Activated T-cell treated with anti-CD3 and anti-CD28 coated beads, Interleukin-2, amount 50 U/mL, for 24 hours (primary cell): ENCODE data around the gene LPA.
"Not testable (repeated sequence)": the region's sequence is repeated elsewhere in the genome, so short reads cannot be mapped to it uniquely, and the experiment has no call there.

Source experiments
- DNase-seq: peaks from one replicate; pipeline ENCODE4 v3.0.0-alpha.2; 2020
- H3K27ac Mint-ChIP-seq: 2 replicates; pipeline ENCODE4 v1.8.0; 2020; ENCODE audit warnings: mild to moderate bottlenecking, mixed read lengths
- H3K27me3 Mint-ChIP-seq: 2 replicates; pipeline ENCODE4 v1.8.0; 2020; ENCODE audit warnings: mixed read lengths
- H3K36me3 Mint-ChIP-seq: 2 replicates; pipeline ENCODE4 v1.8.0; 2020; ENCODE audit warnings: low read depth, mixed read lengths
- H3K4me1 Mint-ChIP-seq: 2 replicates; pipeline ENCODE4 v1.8.0; 2020; ENCODE audit warnings: low read depth, mixed read lengths
- H3K4me3 Mint-ChIP-seq: 2 replicates; pipeline ENCODE4 v1.8.0; 2020; ENCODE audit warnings: mild to moderate bottlenecking, moderate library complexity, mixed read lengths
- H3K9me3 Mint-ChIP-seq: 2 replicates; pipeline ENCODE4 v1.8.0; 2020; ENCODE audit warnings: mixed read lengths

LPA gene, protein sequence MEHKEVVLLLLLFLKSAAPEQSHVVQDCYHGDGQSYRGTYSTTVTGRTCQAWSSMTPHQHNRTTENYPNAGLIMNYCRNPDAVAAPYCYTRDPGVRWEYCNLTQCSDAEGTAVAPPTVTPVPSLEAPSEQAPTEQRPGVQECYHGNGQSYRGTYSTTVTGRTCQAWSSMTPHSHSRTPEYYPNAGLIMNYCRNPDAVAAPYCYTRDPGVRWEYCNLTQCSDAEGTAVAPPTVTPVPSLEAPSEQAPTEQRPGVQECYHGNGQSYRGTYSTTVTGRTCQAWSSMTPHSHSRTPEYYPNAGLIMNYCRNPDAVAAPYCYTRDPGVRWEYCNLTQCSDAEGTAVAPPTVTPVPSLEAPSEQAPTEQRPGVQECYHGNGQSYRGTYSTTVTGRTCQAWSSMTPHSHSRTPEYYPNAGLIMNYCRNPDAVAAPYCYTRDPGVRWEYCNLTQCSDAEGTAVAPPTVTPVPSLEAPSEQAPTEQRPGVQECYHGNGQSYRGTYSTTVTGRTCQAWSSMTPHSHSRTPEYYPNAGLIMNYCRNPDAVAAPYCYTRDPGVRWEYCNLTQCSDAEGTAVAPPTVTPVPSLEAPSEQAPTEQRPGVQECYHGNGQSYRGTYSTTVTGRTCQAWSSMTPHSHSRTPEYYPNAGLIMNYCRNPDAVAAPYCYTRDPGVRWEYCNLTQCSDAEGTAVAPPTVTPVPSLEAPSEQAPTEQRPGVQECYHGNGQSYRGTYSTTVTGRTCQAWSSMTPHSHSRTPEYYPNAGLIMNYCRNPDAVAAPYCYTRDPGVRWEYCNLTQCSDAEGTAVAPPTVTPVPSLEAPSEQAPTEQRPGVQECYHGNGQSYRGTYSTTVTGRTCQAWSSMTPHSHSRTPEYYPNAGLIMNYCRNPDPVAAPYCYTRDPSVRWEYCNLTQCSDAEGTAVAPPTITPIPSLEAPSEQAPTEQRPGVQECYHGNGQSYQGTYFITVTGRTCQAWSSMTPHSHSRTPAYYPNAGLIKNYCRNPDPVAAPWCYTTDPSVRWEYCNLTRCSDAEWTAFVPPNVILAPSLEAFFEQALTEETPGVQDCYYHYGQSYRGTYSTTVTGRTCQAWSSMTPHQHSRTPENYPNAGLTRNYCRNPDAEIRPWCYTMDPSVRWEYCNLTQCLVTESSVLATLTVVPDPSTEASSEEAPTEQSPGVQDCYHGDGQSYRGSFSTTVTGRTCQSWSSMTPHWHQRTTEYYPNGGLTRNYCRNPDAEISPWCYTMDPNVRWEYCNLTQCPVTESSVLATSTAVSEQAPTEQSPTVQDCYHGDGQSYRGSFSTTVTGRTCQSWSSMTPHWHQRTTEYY (N-terminal part only)

DNA sequence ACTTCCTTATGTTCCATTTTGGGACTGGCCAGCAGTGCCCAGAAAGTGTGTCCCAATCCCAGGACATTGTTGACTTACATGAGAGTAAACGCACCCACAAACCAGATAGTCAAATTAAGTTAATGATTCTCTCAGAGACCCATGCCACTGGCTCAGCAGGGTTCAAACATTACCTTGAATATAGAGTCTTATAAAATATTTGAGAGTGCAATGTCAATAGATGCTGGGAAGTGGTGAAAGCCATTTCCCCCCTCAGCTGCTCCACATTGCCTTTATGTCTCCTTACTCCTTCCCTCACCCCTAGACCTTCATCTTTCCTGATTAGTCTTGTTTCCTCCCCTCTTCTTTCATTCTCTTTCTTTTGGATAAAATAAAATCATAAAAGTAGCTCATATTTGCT, at the start of gene LPA:
Gene LPA (minus strand): TSS at position 78 of the 400 bp plus-strand sequence. CDS start 61 bp downstream, at position 17.
- not testable (repeated sequence) for H3K9me3 Mint-ChIP-seq, H3K4me1 Mint-ChIP-seq, H3K36me3 Mint-ChIP-seq, H3K27ac Mint-ChIP-seq, DNase-seq, H3K4me3 Mint-ChIP-seq
- peaks cover 32% of the 10 kb centered on the region for H3K27me3 Mint-ChIP-seq

DNA sequence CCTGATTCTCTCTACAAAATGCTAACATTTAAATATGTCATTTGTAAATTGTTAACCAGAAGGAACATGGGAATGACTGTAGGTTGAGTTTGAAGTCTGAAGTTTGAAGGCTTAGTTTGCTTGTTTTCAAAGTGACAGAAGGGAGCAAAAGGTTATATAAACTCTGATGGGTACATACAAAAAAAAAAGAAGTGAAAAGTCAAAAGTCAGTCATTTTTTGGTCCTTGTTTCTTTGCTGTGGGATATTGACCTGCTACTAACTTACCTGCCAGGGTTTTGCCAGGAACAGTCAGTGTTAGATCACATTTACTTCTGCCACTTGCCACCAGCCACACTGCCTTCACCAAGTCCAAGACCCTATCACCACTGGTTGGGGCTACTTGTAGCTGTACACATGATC, 44.9 kb upstream of the LPA start:
- H3K36me3 Mint-ChIP-seq, H3K9me3 Mint-ChIP-seq: not testable (repeated sequence)

DNA sequence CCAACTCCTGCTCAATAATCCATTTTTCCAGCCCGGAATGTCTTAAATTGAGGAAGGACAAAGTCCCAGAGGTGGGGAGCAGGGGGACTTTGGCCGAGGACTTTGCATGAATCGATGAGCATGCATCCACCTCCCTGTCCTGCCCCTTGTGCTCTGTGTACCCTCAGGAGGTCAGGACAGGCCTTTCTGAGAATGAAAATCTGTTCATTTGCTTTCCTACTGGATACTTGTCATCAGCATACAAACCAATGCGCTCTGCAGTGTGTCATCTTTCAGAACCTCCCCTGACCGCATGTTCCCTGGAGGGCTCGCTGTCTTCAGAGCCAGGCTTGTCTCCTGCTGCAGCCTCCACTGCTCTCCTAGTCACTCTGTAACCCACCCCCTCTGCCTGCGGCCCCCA, 40.6 kb upstream of the LPA start:
- H3K27me3 Mint-ChIP-seq, result peaks cover 34% of the 10 kb centered on the region
- H3K27ac Mint-ChIP-seq, H3K9me3 Mint-ChIP-seq, H3K4me1 Mint-ChIP-seq, H3K36me3 Mint-ChIP-seq, H3K4me3 Mint-ChIP-seq, DNase-seq: not testable (repeated sequence)

More for the DNA sequence above, 44.9 kb upstream of the LPA start:
- DNase-seq, H3K4me1 Mint-ChIP-seq, H3K27ac Mint-ChIP-seq, H3K4me3 Mint-ChIP-seq: not testable (repeated sequence)
- peaks cover 28% of the 10 kb centered on the region for H3K27me3 Mint-ChIP-seq

DNA sequence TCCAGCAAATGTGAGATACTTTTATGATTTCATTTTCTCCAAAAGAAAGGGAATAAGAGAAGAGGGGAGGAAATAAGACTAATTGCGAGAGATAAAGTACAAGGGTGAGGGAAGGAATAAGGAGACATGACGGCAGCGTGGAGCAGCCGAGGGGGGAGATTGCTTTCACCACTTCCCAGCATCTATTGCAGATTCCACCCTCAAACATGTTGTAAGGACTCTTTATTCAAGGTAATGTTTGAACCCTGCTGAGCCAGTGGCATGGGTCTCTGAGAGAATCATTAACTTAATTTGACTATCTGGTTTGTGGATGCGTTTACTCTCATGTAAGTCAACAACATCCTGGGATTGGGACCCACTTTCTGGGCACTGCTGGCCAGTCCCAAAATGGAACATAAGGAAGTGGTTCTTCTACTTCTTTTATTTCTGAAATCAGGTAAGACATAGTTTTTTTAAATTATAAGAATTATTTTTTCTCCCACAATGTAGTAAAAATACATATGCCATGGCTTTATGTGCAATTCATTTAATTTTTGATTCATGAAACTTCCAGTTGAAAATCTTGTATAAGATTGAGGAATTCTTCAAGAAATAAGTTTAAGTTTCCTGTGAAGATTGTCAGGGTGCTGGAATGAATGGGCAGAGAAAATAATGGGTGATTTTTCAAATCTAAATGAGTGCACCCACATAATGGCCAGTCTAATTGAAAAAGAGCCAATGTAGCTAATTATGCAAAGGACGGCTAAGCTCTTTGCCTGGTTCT, 38.0 kb upstream of the LPA start, which contains the start of gene PLG:
Gene PLG (plus strand): TSS at position 327 of the 763 bp plus-strand sequence. CDS start 61 bp downstream, at position 388.
- H3K36me3 Mint-ChIP-seq, H3K4me3 Mint-ChIP-seq, DNase-seq, H3K27ac Mint-ChIP-seq, H3K9me3 Mint-ChIP-seq, H3K4me1 Mint-ChIP-seq: not testable (repeated sequence)
- H3K27me3 Mint-ChIP-seq, result peaks cover 37% of the 10 kb centered on the region

DNA sequence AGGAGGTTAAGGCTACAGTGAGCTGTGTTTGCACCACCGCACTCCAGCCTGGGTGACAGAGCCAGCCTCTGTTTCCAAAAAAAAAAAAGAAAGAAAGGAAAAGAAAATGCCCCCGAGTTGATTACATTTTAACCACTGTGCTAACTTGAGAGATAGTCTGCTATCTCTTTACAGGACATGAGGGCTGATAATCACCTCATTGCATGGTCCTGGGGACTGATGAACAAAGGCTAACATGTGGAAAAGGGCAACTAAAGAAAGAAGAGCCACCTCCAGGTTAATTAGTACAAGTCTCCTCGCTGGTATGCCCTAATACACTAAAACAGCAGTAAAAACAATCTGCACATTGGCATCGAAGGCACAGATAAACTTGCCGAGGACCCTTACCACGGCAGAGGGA, 33.8 kb upstream of the LPA start:
- Mint-ChIP-seq H3K27ac (no peak overlapping the region), H3K4me3 (no peak overlapping the region), H3K36me3 (no peaks in the 10 kb centered on the region), H3K4me1 (no peaks in the 10 kb centered on the region), H3K9me3 (no peaks in the 10 kb centered on the region), H3K27me3 (peaks cover 15% of the 10 kb centered on the region)
- no peak for DNase-seq

DNA sequence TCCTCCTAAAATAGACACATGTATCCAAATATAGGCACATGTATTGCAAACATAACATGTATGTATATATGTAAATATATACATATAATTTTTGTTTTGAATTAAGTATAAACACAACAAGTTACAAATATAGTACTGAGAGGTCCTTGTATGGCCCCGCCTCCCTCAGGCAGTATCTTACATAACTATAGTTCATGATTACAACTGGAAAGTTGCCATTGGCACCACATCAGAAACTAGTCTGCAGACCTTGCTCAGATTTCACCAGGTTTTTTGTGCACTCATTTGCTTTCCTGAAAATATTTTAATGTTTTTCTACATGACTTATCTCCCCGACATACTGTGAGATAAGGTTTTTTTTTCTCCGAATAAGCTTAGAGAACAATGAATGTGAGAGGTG, 32.8 kb upstream of the LPA start:
- H3K9me3 Mint-ChIP-seq, H3K36me3 Mint-ChIP-seq, DNase-seq, H3K4me3 Mint-ChIP-seq, H3K4me1 Mint-ChIP-seq, H3K27ac Mint-ChIP-seq: not testable (repeated sequence)
- peaks cover 12% of the 10 kb centered on the region for H3K27me3 Mint-ChIP-seq

DNA sequence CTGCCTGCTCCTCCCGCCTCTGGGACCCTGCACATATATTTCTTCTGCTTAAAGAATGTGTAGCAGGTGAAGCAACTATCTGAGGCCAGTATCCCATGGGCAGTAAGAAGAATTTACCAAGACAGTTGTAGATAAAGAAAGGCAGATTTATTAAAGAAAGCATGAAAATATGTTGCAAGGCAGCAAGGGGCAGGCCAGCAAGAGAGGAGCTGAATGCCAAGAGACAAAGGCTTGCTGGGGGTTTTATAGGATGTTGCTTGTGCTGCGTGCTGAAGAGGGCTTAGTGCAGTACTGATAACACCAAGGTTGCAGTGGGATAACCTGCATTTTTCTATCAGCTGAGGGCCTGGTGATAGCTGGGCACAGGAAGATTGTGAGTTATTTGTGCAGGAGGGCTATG, 31.5 kb upstream of the LPA start:
- H3K4me3 Mint-ChIP-seq, H3K36me3 Mint-ChIP-seq, H3K9me3 Mint-ChIP-seq, DNase-seq, H3K4me1 Mint-ChIP-seq, H3K27me3 Mint-ChIP-seq, H3K27ac Mint-ChIP-seq: not testable (repeated sequence)

DNA sequence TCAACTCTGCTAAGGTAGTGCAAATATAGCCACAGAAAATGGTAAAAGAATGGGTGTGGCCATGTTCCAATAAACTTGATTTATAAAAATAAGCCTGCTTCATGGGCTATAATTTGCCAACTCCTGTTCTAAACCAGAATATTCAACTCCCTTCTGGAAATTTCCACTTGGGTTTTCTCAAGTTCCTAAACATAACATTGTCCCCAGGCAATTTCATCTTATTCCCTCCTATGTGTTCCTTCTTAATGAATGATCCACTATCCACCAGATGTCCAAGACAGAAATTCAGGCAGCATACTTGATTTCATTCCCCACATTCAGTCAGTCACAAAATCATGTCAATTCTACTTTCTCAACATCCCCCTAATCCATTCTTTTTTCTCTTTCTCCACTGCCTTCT, 30.9 kb upstream of the LPA start:
- not testable (repeated sequence) for H3K36me3 Mint-ChIP-seq, H3K4me1 Mint-ChIP-seq, H3K27ac Mint-ChIP-seq, DNase-seq, H3K4me3 Mint-ChIP-seq, H3K9me3 Mint-ChIP-seq
- peaks cover 11% of the 10 kb centered on the region for H3K27me3 Mint-ChIP-seq

DNA sequence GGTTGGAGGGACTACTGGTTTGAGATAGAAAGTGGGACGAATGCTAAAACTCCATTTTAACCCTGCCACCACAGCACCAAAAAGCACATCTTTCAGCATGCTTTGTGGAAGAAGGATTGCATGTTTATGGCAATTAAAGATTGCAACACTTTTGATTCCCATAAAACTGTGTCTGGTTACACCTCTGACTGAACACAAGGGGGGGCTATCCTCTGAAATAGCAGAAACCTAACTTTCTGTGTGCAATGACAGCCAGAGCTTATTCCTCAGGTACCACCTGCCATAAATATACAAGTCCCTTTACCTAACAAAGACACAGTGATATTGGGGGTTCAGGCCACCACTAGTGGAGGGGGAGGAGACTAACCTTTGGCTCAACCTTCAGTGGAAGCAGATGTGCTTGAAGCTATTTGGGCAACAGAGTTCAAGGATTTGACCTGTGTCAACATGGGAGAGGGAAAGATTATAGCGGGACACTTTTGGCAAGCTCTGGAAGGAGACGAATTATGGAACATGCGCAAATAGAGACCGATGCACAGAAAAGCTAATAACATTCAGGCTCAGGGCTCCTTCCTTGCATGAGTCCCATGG, 28.4 kb upstream of the LPA start:
- Mint-ChIP-seq H3K27me3 (peaks cover 7% of the 10 kb centered on the region), H3K9me3 (no peaks in the 10 kb centered on the region), H3K27ac (no peak overlapping the region), H3K4me1 (no peaks in the 10 kb centered on the region), H3K4me3 (no peak overlapping the region), H3K36me3 (no peaks in the 10 kb centered on the region)
- no peak for DNase-seq

DNA sequence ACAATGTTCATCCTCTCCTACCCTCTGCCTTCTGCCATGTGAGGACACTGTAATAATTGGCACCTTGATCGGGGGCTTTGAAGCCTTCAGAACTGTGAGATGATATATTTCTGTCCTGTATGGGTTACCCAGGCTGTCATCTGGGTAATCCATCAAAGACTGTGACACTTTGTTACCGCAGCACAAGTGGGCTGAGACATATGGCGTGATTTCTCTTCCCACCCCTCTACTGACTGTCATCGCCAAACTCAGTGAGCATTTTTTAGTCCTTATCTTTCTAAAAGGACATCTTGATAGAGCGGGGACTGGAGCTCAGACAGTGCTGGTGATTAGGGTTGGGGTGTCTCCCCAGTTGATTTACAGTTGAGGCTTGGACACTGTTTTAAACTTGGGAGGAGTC, 27.5 kb upstream of the LPA start:
- Mint-ChIP-seq H3K9me3 (no peaks in the 10 kb centered on the region), H3K36me3 (no peaks in the 10 kb centered on the region), H3K4me1 (no peaks in the 10 kb centered on the region), H3K27ac (no peak overlapping the region), H3K4me3 (no peak overlapping the region), H3K27me3 (peaks cover 8% of the 10 kb centered on the region)
- no peak for DNase-seq

DNA sequence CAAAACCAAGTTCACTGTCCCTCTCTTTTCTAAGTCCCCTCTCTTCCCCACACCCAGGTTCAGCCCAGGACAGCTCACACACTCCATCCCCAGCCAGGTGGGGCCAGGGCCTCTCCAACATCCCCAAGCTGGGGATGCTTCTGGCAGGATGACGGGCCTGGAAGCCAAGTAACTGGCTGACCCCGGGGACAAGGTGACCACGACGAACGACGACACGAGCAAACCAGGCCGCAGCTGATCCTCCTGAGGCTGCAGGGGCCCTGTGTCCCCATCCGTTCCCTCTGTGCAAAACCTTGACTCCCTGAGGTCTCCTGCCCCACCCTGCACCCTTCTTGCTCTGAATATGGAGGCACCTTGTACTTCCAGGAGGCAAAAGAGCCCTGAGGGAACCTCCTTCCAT, 26.4 kb upstream of the LPA start:
- Mint-ChIP-seq H3K36me3 (no peaks in the 10 kb centered on the region), H3K27ac (no peak overlapping the region), H3K4me3 (no peak overlapping the region), H3K4me1 (no peaks in the 10 kb centered on the region), H3K27me3 (peaks cover 18% of the 10 kb centered on the region), H3K9me3 (no peaks in the 10 kb centered on the region)
- DNase-seq, result no peak

DNA sequence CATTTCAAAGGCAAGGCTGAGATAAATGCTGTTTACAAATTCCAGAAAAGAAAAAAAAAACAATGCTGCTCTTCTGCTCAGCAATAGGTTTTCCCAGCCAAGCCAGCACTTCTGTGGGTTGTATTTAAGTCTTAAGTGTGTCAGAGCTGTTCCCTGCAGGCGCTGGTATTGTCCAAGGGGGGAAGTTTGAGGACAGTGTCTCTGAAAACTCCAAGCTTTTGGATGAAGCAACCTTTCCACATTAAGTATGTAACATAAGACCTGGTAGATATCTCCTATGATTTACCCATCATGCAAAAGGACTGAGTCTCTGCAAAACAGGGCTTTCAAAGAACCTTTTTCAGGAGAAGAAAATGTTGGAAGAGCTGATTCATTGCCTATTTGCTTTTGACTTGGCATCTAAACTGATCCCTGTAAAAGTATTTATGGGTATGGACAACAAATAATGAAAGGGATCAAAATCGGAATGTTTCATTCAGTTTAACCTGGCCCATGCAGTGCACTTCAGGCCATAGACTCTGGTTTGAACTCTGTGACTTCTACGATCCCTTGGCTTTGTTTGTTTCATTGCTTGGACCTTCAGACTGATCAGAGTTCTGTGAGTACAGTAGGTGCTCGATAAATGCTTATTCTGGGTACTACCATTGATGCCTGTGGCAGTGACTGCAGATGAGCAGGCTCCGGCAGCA, 21.8 kb upstream of the LPA start:
- H3K27ac Mint-ChIP-seq, result no peak overlapping the region
- peaks cover 18% of the 10 kb centered on the region for H3K27me3 Mint-ChIP-seq

DNA sequence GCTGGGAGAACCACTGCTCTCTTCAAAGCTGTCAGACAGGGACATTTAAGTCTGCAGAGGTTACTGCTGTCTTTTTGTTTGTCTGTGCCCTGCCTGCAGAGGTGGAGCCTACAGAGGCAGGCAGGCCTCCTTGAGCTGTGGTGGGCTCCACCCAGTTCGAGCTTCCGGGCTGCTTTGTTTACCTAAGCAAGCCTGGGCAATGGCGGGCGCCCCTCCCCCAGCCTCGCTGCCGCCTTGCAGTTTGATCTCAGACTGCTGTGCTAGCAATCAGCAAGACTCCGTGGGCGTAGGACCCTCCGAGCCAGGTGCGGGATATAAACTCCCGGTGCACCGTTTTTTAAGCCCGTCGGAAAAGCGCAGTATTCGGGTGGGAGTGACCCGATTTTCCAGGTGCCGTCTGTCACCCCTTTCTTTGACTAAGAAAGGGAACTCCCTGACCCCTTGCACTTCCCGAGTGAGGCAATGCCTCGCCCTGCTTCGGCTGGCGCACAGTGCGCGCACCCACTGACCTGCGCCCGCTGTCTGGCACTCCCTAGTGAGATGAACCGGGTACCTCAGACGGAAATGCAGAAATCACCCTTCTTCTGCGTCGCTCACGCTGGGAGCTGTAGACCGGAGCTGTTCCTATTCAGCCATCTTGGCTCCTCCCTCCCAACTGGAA, 21.2 kb upstream of the LPA start:
- not testable (repeated sequence) for DNase-seq, H3K4me1 Mint-ChIP-seq, H3K4me3 Mint-ChIP-seq, H3K9me3 Mint-ChIP-seq, H3K27ac Mint-ChIP-seq, H3K36me3 Mint-ChIP-seq
- H3K27me3 Mint-ChIP-seq, result peaks cover 17% of the 10 kb centered on the region

More for the DNA sequence above, 21.8 kb upstream of the LPA start:
- no peaks in the 10 kb centered on the region for H3K36me3 Mint-ChIP-seq
- no peaks in the 10 kb centered on the region for H3K9me3 Mint-ChIP-seq
- H3K4me1 Mint-ChIP-seq, result no peaks in the 10 kb centered on the region
- DNase-seq, result no peak
- no peak overlapping the region for H3K4me3 Mint-ChIP-seq
